Bronchial epithelial cell (primary cell): Measurements from ENCODE around the gene RCAN3. TPM values are rescaled to one million over a fixed set of nuclear protein-coding genes. Genes with fewer than 3 reads are reported as not detected.
"Not testable (repeated sequence)": the region's sequence is repeated elsewhere in the genome, so short reads cannot be mapped to it uniquely, and the experiment has no call there.

Experiments used
- DNase-seq: peaks from one replicate; pipeline ENCODE4 v3.0.0-alpha.2; 2010; ENCODE audit warnings: low read depth
- FAIRE-seq: peaks from 2 replicates; lab custom pipeline; 2011; peaks lifted over from hg19 to GRCh38; lab: Jason Lieb, UNC
- H3K27me3 ChIP-seq: 2 replicates; pipeline ENCODE4 v1.5.1; 2011; ENCODE audit warnings: low read length; ENCODE audit not compliant: control insufficient read depth, insufficient read depth
- H3K36me3 ChIP-seq: 2 replicates; pipeline ENCODE4 v1.5.1; 2011; ENCODE audit warnings: low read length; ENCODE audit not compliant: control insufficient read depth, insufficient read depth
- H3K4me3 ChIP-seq: 2 replicates; pipeline ENCODE4 v1.5.1; 2011; ENCODE audit warnings: mild to moderate bottlenecking, low read depth, low read length, control low read depth
- total RNA-seq: library from RNA; depleted of rRNA; stranded (reverse); fragments of >200 nt; gene quantifications from 2 replicates; pipeline ENCODE4 v1.2.1, GENCODE V29; 2014
- TF ChIP-seq, protein P1 (sequence below): IDR thresholded peaks from 2 replicates; pipeline ENCODE4 v1.5.1; 2011; ENCODE audit warnings: mild to moderate bottlenecking, moderate library complexity, low read length, control low read depth, inconsistent platforms; ENCODE audit not compliant: insufficient read depth, severe bottlenecking

Gene RCAN3
- total RNA-seq, 1 donor from 2014 or later: 12.1 TPM

DNA sequence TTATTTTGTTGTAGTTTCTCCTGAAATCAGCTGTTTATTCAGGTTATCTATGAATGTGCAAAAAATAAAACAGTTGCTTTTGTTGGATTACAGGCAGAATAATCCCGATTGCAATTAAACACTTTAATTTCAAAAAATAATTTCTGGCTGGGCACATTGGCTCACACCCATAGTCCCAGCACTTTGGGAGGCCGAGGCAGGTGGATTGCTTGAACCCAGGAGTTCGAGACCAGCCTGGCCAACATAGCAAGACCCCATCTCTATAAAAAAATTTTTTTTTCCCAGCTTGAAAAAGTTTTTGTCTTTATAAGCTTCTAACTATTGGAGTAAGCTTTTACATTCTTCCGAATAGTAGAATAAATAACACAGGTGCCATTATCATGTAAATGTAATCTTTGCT lies 15.3 kb downstream of the RCAN3 start:
- no peaks in the 10 kb centered on the region for H3K27me3 ChIP-seq
- TF ChIP-seq, protein P1, sequence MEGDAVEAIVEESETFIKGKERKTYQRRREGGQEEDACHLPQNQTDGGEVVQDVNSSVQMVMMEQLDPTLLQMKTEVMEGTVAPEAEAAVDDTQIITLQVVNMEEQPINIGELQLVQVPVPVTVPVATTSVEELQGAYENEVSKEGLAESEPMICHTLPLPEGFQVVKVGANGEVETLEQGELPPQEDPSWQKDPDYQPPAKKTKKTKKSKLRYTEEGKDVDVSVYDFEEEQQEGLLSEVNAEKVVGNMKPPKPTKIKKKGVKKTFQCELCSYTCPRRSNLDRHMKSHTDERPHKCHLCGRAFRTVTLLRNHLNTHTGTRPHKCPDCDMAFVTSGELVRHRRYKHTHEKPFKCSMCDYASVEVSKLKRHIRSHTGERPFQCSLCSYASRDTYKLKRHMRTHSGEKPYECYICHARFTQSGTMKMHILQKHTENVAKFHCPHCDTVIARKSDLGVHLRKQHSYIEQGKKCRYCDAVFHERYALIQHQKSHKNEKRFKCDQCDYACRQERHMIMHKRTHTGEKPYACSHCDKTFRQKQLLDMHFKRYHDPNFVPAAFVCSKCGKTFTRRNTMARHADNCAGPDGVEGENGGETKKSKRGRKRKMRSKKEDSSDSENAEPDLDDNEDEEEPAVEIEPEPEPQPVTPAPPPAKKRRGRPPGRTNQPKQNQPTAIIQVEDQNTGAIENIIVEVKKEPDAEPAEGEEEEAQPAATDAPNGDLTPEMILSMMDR: no peak
- no peaks in the 10 kb centered on the region for H3K36me3 ChIP-seq
- FAIRE-seq (no peak), DNase-seq (no peak)
- H3K4me3 ChIP-seq: no peak overlapping the region

DNA sequence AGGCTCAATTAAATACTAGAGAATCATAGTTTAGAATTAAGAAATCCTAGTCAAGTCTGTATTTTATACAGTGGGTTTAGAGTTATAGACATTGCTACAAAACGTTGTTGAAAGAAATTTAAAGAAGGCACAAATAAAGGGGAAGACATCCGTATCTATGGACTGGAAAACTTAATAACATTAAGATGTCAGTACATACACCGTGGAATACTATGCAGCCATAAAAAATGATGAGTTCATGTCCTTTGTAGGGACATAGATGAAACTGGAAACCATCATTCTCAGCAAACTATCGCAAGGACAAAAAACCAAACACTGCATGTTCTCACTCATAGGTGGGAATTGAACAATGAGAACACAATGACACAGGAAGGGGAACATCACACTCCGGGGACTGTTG lies 17.6 kb downstream of the RCAN3 start:
- H3K36me3 ChIP-seq, FAIRE-seq, H3K27me3 ChIP-seq, DNase-seq, H3K4me3 ChIP-seq: not testable (repeated sequence)

DNA sequence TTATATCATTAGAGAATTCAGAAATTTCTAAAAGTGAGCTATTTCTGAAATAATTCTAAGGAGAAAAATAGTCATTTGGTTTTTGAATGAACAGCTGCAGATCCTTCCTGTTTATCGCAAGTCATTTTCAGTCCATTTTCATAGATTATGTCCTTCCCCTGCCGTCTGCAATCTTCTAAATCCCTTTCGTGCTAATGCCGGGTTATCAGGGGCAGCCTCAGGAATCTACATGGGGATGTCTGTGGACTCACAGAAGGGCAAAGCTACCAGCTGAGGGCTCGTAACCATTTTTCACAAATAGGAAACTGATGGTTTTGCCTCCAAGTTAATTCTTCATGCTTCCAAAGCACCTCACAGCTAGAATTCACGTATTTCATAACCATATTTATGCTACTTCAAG lies 23.0 kb downstream of the RCAN3 start:
- Histone ChIP-seq H3K4me3 (no peak overlapping the region), H3K36me3 (peaks cover 1% of the 10 kb centered on the region), H3K27me3 (no peaks in the 10 kb centered on the region)
- DNase-seq (no peak), FAIRE-seq (no peak)
- TF ChIP-seq, protein P1: no peak

DNA sequence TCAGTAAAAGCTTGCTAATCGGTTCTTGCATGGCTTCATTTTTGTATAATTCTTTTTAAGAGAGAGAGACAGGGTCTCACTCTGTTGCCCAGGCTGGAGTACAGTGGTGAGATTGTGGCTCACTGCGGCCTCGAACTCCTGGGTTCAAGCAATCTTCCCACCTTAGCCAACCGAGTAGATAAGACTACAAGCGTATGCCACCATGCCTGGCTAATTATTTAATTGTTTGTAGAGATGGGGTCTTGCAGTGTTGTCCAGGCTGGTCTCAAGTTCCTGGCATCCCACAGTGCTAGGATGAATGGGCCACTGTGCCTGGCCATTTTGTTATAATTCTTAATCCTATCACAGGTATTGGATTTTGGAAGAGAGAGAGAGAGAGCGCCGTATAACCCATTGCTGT lies 23.4 kb downstream of the RCAN3 start:
- no peak overlapping the region for H3K4me3 ChIP-seq
- H3K36me3 ChIP-seq: peaks cover 1% of the 10 kb centered on the region
- no peaks in the 10 kb centered on the region for H3K27me3 ChIP-seq
- TF ChIP-seq, protein P1: no peak
- no peak for DNase-seq
- no peak for FAIRE-seq

DNA sequence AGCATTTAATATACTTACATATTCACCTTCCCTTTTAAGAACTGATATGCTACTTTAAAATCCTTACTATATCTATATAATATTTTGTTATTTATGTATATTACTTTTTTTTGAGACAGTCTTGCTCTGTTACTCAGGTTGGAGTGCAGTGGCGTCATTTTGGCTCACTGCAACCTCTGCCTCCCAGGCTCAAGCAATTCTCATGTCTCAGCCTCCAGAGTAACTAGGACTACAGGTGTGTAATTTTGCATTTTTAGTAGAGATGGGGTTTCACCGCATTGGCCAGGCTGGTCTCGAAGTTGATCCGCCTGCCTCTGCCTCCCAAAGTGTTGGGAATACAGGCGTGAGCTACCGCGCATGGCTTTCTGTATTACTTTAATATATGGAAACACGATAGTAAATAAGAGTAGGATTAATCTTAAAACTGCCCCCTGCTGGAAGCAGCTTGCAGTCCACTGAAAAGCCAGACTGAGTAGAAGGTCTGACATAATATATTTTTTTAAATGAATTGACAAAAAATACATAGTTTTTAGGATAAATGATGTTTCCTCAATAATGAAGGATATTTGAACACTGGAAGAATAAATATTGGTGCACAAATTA lies 24.4 kb downstream of the RCAN3 start:
- FAIRE-seq (no peak), DNase-seq (no peak)
- TF ChIP-seq, protein P1: peak; percentile 28
- H3K36me3 ChIP-seq: peaks cover 3% of the 10 kb centered on the region
- no peaks in the 10 kb centered on the region for H3K27me3 ChIP-seq
- no peak overlapping the region for H3K4me3 ChIP-seq

DNA sequence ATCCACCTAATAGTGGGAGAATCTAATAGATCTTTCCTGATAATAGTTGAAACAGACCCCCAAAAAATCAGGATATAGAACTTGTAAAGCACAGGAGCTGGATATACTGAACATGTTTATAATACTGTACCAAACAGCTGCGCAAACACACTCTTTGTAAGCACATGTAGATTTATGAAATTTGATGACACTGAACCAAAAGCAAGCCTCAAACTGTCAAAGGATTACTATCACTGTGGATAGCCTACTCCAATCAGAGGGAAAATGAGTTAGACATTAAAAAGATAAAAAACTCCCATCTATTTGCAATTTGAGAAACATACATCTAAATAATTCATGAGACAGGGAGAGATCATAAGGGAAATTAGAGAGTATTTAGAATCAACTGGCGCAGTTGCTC lies 26.1 kb downstream of the RCAN3 start:
- DNase-seq: no peak
- H3K36me3 ChIP-seq: peaks cover 4% of the 10 kb centered on the region
- no peaks in the 10 kb centered on the region for H3K27me3 ChIP-seq
- FAIRE-seq: no peak
- H3K4me3 ChIP-seq: no peak overlapping the region
- TF ChIP-seq, protein P1: no peak

DNA sequence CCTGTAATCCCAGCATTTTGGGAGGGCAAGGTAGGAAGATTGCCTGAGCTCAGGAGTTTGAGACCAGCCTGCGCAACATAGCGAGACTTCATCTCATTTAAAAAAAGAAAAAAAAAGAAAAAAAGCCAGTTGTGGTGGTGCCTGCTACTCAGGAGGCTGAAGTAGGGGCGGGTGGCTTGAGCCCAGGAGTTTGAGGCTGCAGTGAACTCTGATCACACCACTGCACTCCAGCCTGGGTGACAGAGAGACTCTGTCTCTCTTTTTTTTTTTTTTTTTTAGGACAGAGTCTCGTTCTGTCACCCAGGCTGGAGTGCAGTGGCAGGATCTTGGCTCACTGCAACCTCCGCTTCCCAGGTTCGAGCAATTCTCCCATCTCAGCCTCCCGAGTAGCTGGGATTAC lies 26.7 kb downstream of the RCAN3 start:
- not testable (repeated sequence) for DNase-seq, H3K36me3 ChIP-seq, H3K4me3 ChIP-seq, H3K27me3 ChIP-seq, FAIRE-seq
